Measurements from ENCODE around the gene FAM83G.
"Not testable (repeated sequence)": the region's sequence is repeated elsewhere in the genome, so short reads cannot be mapped to it uniquely, and the experiment has no call there.

Gene FAM83G

GRCh38 chr17:18957831-18958230 lies 46.7 kb downstream of the FAM83G start:
- no peak for DNase-seq (ENCODE audit: extremely low read depth, low read depth)
- no peak for TF ChIP-seq CTCF (IDR thresholded peaks at IDR 0.05; ENCODE audit: low read depth, low read length, missing control alignments)
- H3K4me3 ChIP-seq (replicated peaks; ENCODE audit: low read depth, low read length) = no peak overlapping the region

DNA sequence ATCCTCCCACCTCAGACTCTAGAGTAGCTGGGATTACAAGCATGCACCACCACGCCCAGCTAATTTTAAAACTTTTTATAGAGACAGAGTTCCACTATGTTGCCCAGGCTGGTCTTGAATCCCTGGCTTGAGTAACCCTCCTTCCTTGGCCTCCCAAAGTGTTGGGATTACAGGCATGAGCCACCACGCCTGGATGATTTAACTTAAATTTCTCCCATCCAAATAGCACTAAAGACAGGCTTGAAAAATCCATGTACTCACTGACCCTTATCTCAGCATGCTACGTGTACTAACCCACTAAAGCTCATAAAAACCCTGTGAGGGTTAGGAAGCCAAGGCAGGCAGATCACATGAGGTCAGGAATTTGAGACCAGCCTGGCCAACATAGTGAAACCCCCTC lies 48.0 kb downstream of the FAM83G start:
- no peak for DNase-seq (ENCODE audit: extremely low read depth, low read depth)
- H3K4me3 ChIP-seq (replicated peaks; ENCODE audit: low read depth, low read length) = no peak overlapping the region
- no peak for TF ChIP-seq CTCF (IDR thresholded peaks at IDR 0.05; ENCODE audit: low read depth, low read length, missing control alignments)

- not testable (repeated sequence) for DNase-seq (ENCODE audit: extremely low read depth, low read depth)
Observed at GRCh38 chr17:18956021-18956420, 48.5 kb downstream of the FAM83G start.

DNA sequence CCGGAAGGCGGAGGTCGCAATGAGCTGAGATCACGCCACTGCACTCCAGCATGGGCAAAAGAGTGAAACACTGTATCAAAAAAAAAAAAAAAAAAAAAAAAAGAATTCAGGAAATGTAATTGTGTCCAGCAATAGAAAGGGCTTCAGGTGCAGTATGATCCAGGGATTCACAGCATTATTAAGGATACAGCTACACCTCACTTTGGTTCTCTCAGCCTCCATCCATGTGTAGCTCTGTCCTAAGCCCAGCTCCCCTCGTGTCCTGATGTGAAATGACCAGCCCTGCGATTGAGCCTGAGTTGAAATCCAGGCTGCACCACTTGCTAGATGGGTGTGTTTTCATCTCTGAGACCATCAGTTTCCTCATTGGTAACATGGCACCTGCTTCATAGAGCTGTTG lies 49.6 kb downstream of the FAM83G start:
- no peak for TF ChIP-seq CTCF (IDR thresholded peaks at IDR 0.05; ENCODE audit: low read depth, low read length, missing control alignments)
- no peak overlapping the region for H3K4me3 ChIP-seq (replicated peaks; ENCODE audit: low read depth, low read length)
- no peak for DNase-seq (ENCODE audit: extremely low read depth, low read depth)

More at GRCh38 chr17:18956021-18956420, 48.5 kb downstream of the FAM83G start:
- H3K4me3 ChIP-seq (replicated peaks; ENCODE audit: low read depth, low read length) = not testable (repeated sequence)

GRCh38 chr17:18954321-18954720 lies 50.2 kb downstream of the FAM83G start:
- DNase-seq (ENCODE audit: extremely low read depth, low read depth) = no peak
- TF ChIP-seq CTCF (IDR thresholded peaks at IDR 0.05; ENCODE audit: low read depth, low read length, missing control alignments) = no peak
- H3K4me3 ChIP-seq (replicated peaks; ENCODE audit: low read depth, low read length) = no peak overlapping the region

DNA sequence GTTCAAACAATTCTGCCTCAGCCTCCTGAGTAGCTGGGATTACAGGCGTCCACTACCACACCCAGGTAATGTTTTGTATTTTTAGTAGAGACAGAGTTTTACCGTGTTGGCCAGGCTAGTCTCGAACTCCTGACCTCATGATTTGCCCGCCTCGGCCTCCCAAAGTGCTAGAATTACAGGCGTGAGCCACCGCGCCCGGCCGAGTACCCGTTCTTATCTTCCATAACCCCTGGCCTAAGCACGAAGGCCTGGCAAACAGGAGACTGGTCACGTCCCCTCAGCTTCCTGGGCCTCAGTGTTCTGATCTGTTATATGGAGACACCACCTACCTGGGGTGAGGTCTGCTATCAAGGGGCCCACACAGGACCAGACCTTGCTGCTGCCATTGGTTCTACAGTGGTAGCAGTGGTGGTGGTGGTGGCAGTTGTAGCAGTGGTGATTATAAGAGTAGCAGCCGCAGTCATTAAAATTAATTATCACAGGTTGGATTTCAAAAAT lies 51.3 kb downstream of the FAM83G start:
- no peak for TF ChIP-seq CTCF (IDR thresholded peaks at IDR 0.05; ENCODE audit: low read depth, low read length, missing control alignments)
- no peak overlapping the region for H3K4me3 ChIP-seq (replicated peaks; ENCODE audit: low read depth, low read length)
- DNase-seq (ENCODE audit: extremely low read depth, low read depth) = no peak

DNA sequence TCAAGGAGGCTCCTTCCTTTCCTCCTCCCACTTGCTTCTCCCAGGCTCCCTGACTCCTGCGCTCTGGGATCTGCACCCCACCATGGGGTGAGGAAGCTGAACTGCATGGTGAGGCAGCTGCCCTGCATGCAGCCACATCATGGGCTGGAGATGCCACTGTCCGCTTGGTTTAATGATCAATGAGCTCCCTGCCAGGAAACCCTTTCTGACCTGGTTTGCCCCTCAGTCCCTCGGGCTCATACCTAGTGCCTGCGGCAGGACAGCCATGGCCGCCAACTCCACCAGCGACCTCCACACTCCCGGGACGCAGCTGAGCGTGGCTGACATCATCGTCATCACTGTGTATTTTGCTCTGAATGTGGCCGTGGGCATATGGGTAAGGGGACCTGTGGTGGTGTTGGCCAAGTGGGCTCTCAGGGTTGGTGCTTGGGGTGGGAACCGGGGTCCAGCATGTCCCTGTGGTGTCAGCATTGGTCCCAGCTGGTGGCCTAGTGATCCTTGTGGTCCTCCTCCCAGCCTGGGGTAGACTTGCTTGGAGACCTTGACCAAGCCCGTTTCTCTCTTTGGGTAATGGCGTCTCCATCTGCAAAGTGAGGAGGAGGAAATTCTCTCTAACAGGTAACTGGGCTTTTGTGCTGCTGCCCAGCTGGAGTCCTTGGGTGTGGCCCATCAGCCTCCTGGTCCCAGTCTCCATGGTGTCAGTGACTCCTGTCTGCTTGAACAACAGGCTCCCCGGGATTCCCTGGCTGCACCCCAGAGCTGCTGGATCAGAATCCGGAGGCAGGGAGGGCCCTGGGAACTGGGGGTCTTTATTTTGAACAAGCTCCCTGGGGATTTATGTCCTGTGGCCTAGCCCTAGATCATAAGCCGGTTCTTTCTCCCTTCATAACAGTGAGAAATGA lies 52.4 kb downstream of the FAM83G start, which contains the start of gene SLC5A10:
Gene SLC5A10, plus strand, starts transcription at position 225 of the 902 bp plus-strand sequence. Its CDS starts 41 bp downstream, at position 266.
- H3K4me3 ChIP-seq (replicated peaks; ENCODE audit: low read depth, low read length) = no peak within 1 kb of the TSS
- no peak for DNase-seq (ENCODE audit: extremely low read depth, low read depth)
- peak; percentile 30 for TF ChIP-seq CTCF (IDR thresholded peaks at IDR 0.05; ENCODE audit: low read depth, low read length, missing control alignments)
